Activated CD8-positive, alpha-beta T cell treated with anti-CD3 and anti-CD28 coated beads, Interleukin-2, amount 10 ng/mL, durations not matched to agents 7 days and 5 days (primary cell): Measurements from ENCODE around the gene BACH2. TPM values are rescaled to one million over a fixed set of nuclear protein-coding genes. Genes with fewer than 3 reads are reported as not detected.
A peak's percentile ranks its signal among the peaks of the same experiment; 100 is the strongest.
"Not testable (repeated sequence)": the region's sequence is repeated elsewhere in the genome, so short reads cannot be mapped to it uniquely, and the experiment has no call there.

Source experiments
- ATAC-seq: fragments of 150-1000 bp; cut with Tn5 transposase; one replicate; pipeline ENCODE4 v1.10.0; 2021; ENCODE audit warnings: moderate library complexity
- CTCF ChIA-PET: fragments of 350-600 bp; sonication (Branson Sonifier 250); formaldehyde crosslinking; loops from one replicate; lab custom pipeline; 2021; ENCODE audit warnings: antibody characterized with exemption; lab: Charles Lee
- POLR2A ChIA-PET: fragments of 350-600 bp; sonication (Branson Sonifier 250); formaldehyde crosslinking; loops from one replicate; lab custom pipeline; 2021; ENCODE audit warnings: antibody characterized with exemption; lab: Charles Lee
- DNase-seq: peaks from one replicate; pipeline ENCODE4 v3.0.0-alpha.2; 2020
- H3K27ac Mint-ChIP-seq: one replicate; pipeline ENCODE4 v1.8.0; 2021; ENCODE audit warnings: mild to moderate bottlenecking, mixed read lengths
- H3K27me3 Mint-ChIP-seq: one replicate; pipeline ENCODE4 v1.8.0; 2021; ENCODE audit warnings: low read depth, mixed read lengths
- H3K36me3 Mint-ChIP-seq: one replicate; pipeline ENCODE4 v1.8.0; 2021; ENCODE audit warnings: low read depth, mixed read lengths
- H3K4me1 Mint-ChIP-seq: one replicate; pipeline ENCODE4 v1.8.0; 2021; ENCODE audit warnings: low read depth, mixed read lengths
- H3K4me3 Mint-ChIP-seq: one replicate; pipeline ENCODE4 v1.8.0; 2021; ENCODE audit warnings: mild to moderate bottlenecking, mixed read lengths
- H3K9me3 Mint-ChIP-seq: one replicate; pipeline ENCODE4 v1.8.0; 2022; ENCODE audit warnings: mixed read lengths; ENCODE audit not compliant: insufficient read depth
- total RNA-seq, 2 experiments: library from RNA; stranded (reverse); gene quantifications; one replicate each; pipeline ENCODE4 v1.2.3, GENCODE V29; 2021

BACH2 gene
- total RNA-seq, 2 experiments from 2014 or later, result 61.3 to 70.9 TPM

- POLR2A ChIA-PET, result no interaction called here
- peak; percentile 47 for ATAC-seq
These were observed 228.4 kb downstream of the BACH2 start for GRCh38 chr6:90068264-90068663.

GRCh38 chr6:90066697-90067096, 229.9 kb downstream of the BACH2 start:
- H3K27ac Mint-ChIP-seq, result peak overlapping the region; percentile 7
- no peaks in the 10 kb centered on the region for H3K9me3 Mint-ChIP-seq
- no peak overlapping the region for H3K4me3 Mint-ChIP-seq
- no peak for DNase-seq
- ChIA-PET POLR2A (no interaction called here), CTCF (interaction anchor here (1.2 kb wide), 1 partner anchor 126 kb away, joined by 3 read pairs; no protein-coding TSS in a partner anchor)
- peaks cover 58% of the 10 kb centered on the region for H3K36me3 Mint-ChIP-seq
- H3K27me3 Mint-ChIP-seq, result no peaks in the 10 kb centered on the region
- ATAC-seq, result no peak
- peaks cover 64% of the 10 kb centered on the region for H3K4me1 Mint-ChIP-seq

More at GRCh38 chr6:90068264-90068663, 228.4 kb downstream of the BACH2 start:
- Mint-ChIP-seq H3K4me3 (no peak overlapping the region), H3K36me3 (peaks cover 71% of the 10 kb centered on the region), H3K27me3 (no peaks in the 10 kb centered on the region), H3K4me1 (peaks cover 77% of the 10 kb centered on the region), H3K27ac (no peak overlapping the region), H3K9me3 (no peaks in the 10 kb centered on the region)
- DNase-seq, result no peak
- CTCF ChIA-PET, result interaction anchor here (0.9 to 5.2 kb wide), 4 partner anchors 16 to 127 kb away, joined by 3 to 28 read pairs (median 3); no protein-coding TSS in a partner anchor

GRCh38 chr6:90065173-90065572, 231.5 kb downstream of the BACH2 start:
- Mint-ChIP-seq H3K27me3 (no peaks in the 10 kb centered on the region), H3K27ac (no peak overlapping the region), H3K4me1 (peaks cover 54% of the 10 kb centered on the region), H3K9me3 (no peaks in the 10 kb centered on the region), H3K36me3 (peaks cover 50% of the 10 kb centered on the region), H3K4me3 (no peak overlapping the region)
- ChIA-PET CTCF (no interaction called here), POLR2A (no interaction called here)
- ATAC-seq, result no peak
- DNase-seq, result no peak

- Mint-ChIP-seq H3K4me1 (peaks cover 35% of the 10 kb centered on the region), H3K27ac (no peak overlapping the region), H3K9me3 (no peaks in the 10 kb centered on the region), H3K4me3 (no peak overlapping the region), H3K27me3 (no peaks in the 10 kb centered on the region), H3K36me3 (peaks cover 56% of the 10 kb centered on the region)
- no peak for ATAC-seq
- no peak for DNase-seq
- ChIA-PET POLR2A (no interaction called here), CTCF (interaction anchor here (0.6 to 1.4 kb wide), 4 partner anchors 9 to 339 kb away, joined by 3 to 5 read pairs (median 4); no protein-coding TSS in a partner anchor)
These were observed 234.0 kb downstream of the BACH2 start for GRCh38 chr6:90062667-90063066.

DNA sequence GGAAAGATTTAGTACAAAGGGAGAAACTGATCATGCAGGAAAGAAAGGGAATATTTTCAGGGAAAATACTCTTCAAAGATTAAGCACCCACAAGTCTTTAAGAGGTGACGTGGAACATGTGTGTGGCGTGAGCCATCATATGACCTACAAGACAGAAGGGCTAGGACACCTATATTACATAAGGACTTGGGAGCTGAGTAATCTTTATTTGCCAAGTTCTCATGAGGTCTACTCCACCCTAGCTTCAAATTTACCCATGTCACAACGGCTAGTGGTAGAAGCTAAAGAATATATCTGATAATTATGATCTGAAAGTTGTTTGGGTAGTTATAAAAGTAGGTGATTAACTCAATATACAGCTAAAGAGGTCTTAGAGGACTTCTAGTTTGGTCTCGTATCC, 234.6 kb downstream of the BACH2 start:
- DNase-seq, result no peak
- Mint-ChIP-seq H3K27me3 (no peaks in the 10 kb centered on the region), H3K4me3 (no peak overlapping the region), H3K9me3 (peaks cover 1% of the 10 kb centered on the region), H3K4me1 (peaks cover 31% of the 10 kb centered on the region), H3K36me3 (peaks cover 56% of the 10 kb centered on the region), H3K27ac (no peak overlapping the region)
- POLR2A ChIA-PET, result interaction anchor here (0.6 kb wide), 1 partner anchor 22 kb away, joined by 5 read pairs; no protein-coding TSS in a partner anchor
- ATAC-seq, result no peak
- CTCF ChIA-PET, result interaction anchor here (0.6 to 2.4 kb wide), 5 partner anchors 9 to 340 kb away, joined by 3 to 9 read pairs (median 4); no protein-coding TSS in a partner anchor

DNA sequence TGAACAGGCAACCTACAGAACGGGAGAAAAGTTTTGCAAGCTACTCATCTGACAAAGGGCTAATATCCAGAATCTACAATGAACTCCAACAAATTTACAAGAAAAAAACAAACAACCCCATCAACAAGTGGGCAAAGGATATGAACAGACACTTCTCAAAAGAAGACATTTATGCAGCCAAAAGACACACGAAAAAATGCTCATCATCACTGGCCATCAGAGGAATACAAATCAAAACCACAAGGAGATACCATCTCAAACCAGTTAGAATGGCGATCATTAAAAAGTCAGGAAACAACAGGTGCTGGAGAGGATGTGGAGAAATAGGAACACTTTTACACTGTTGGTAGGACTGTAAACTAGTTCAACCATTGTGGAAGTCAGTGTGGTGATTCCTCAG, 237.5 kb downstream of the BACH2 start:
- ATAC-seq, CTCF ChIA-PET, H3K27me3 Mint-ChIP-seq, POLR2A ChIA-PET, DNase-seq, H3K4me3 Mint-ChIP-seq: not testable (repeated sequence)
- Mint-ChIP-seq H3K27ac (peak overlapping the region; percentile 48), H3K36me3 (peaks cover 58% of the 10 kb centered on the region), H3K4me1 (peaks cover 25% of the 10 kb centered on the region), H3K9me3 (peaks cover 17% of the 10 kb centered on the region)

- peaks cover 27% of the 10 kb centered on the region for H3K4me1 Mint-ChIP-seq
- DNase-seq, CTCF ChIA-PET: not testable (repeated sequence)
These were observed 240.7 kb downstream of the BACH2 start for GRCh38 chr6:90055924-90056323.

GRCh38 chr6:90054193-90054592, 242.4 kb downstream of the BACH2 start:
- DNase-seq, POLR2A ChIA-PET, H3K27ac Mint-ChIP-seq, H3K27me3 Mint-ChIP-seq, CTCF ChIA-PET, H3K4me3 Mint-ChIP-seq, ATAC-seq: not testable (repeated sequence)
- peaks cover 75% of the 10 kb centered on the region for H3K36me3 Mint-ChIP-seq
- peaks cover 37% of the 10 kb centered on the region for H3K4me1 Mint-ChIP-seq
- peaks cover 31% of the 10 kb centered on the region for H3K9me3 Mint-ChIP-seq

More at GRCh38 chr6:90055924-90056323, 240.7 kb downstream of the BACH2 start:
- POLR2A ChIA-PET, H3K4me3 Mint-ChIP-seq, H3K27ac Mint-ChIP-seq, ATAC-seq, H3K27me3 Mint-ChIP-seq: not testable (repeated sequence)
- peaks cover 78% of the 10 kb centered on the region for H3K36me3 Mint-ChIP-seq
- peaks cover 31% of the 10 kb centered on the region for H3K9me3 Mint-ChIP-seq

GRCh38 chr6:90053614-90054013, 243.0 kb downstream of the BACH2 start:
- CTCF ChIA-PET, result no interaction called here
- no peak overlapping the region for H3K27ac Mint-ChIP-seq

DNA sequence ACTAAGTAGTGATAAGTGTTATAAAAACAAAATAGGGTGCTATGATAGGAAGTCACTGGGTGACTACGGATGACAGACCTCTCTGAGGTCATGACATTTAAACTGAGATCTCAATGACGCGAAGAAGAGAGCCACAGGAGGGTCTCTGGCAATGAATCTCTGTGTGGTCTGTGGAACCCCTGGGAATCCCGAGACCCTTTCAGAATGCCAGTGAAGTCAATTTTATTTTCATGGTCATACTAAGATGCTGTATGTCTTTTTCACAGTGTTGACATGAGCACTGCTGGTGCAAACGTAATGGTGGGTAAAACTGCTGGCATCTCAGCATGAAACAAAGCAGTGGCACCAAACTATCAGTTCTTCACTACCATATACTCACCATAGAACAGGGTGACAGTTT, 247.3 kb downstream of the BACH2 start:
- CTCF ChIA-PET, result interaction anchor here (0.7 to 2.6 kb wide), 6 partner anchors 21 to 129 kb away, joined by 3 to 8 read pairs (median 4); no protein-coding TSS in a partner anchor
- H3K4me3 Mint-ChIP-seq, result no peak overlapping the region
- peaks cover 14% of the 10 kb centered on the region for H3K9me3 Mint-ChIP-seq
- H3K27ac Mint-ChIP-seq, result peak overlapping the region; percentile 3
- POLR2A ChIA-PET, result no interaction called here
- DNase-seq (no peak), ATAC-seq (peak; percentile 29)
- H3K4me1 Mint-ChIP-seq, result peaks cover 33% of the 10 kb centered on the region
- H3K36me3 Mint-ChIP-seq, result peaks cover 54% of the 10 kb centered on the region
- no peaks in the 10 kb centered on the region for H3K27me3 Mint-ChIP-seq

More at GRCh38 chr6:90053614-90054013, 243.0 kb downstream of the BACH2 start:
- no peak overlapping the region for H3K4me3 Mint-ChIP-seq
- DNase-seq (no peak), ATAC-seq (no peak)
- peaks cover 77% of the 10 kb centered on the region for H3K36me3 Mint-ChIP-seq
- peaks cover 31% of the 10 kb centered on the region for H3K9me3 Mint-ChIP-seq
- POLR2A ChIA-PET, result no interaction called here
- peaks cover 42% of the 10 kb centered on the region for H3K4me1 Mint-ChIP-seq
- H3K27me3 Mint-ChIP-seq, result no peaks in the 10 kb centered on the region

- Mint-ChIP-seq H3K27ac (peak overlapping the region; percentile 33), H3K27me3 (no peaks in the 10 kb centered on the region), H3K36me3 (peaks cover 45% of the 10 kb centered on the region), H3K4me1 (peaks cover 28% of the 10 kb centered on the region), H3K4me3 (no peak overlapping the region), H3K9me3 (peaks cover 9% of the 10 kb centered on the region)
- ChIA-PET POLR2A (interaction anchor here (0.8 kb wide), 1 partner anchor 24 kb away, joined by 3 read pairs; no protein-coding TSS in a partner anchor), CTCF (interaction anchor here (0.7 to 2.6 kb wide), 5 partner anchors 20 to 108 kb away, joined by 3 to 8 read pairs (median 3); no protein-coding TSS in a partner anchor)
- ATAC-seq, result no peak
- DNase-seq, result no peak
These were observed 248.3 kb downstream of the BACH2 start for GRCh38 chr6:90048206-90048967.

DNA sequence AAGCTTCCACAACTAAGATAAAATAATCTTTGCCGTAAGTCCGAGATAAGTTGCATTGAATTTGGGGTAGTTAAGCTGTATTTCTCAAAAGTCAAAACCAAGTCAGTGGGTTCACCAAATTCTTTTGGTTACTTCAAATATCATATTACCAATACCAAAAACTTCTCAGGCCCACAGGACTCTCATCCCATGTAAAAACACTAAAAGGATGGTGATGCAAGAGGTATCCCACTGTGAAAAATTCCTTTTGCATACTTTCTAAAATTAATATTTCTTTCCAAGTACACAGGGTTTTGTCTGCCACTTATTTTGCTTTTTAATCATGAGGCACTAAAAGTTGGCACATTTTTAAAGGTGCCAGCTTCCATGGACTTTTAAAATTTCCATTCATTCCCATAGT, 251.1 kb downstream of the BACH2 start:
- DNase-seq, result no peak
- peak overlapping the region; percentile 47 for H3K27ac Mint-ChIP-seq
- ChIA-PET CTCF (interaction anchor here (1.2 kb wide), 2 partner anchors 36 to 52 kb away, joined by 3 read pairs; no protein-coding TSS in a partner anchor), POLR2A (no interaction called here)
- ATAC-seq, result no peak
- H3K9me3 Mint-ChIP-seq, result no peaks in the 10 kb centered on the region
- no peak overlapping the region for H3K4me3 Mint-ChIP-seq
- H3K27me3 Mint-ChIP-seq, result no peaks in the 10 kb centered on the region
- H3K4me1 Mint-ChIP-seq, result peaks cover 24% of the 10 kb centered on the region
- peaks cover 35% of the 10 kb centered on the region for H3K36me3 Mint-ChIP-seq
